Hepatocyte (in vitro differentiated cells): ENCODE results near the gene AGAP1.

Experiments used
- CTCF ChIP-seq: fragments of 200-600 bp; sonication (generic); IDR thresholded peaks from 2 replicates; pipeline ENCODE4 v1.5.1; 2016; ENCODE audit warnings: antibody characterized with exemption, mild to moderate bottlenecking; ENCODE audit not compliant: poor library complexity
- EZH2 ChIP-seq: fragments of 200-600 bp; sonication (generic); IDR thresholded peaks from 2 replicates; pipeline ENCODE4 v1.6.1; 2016; ENCODE audit warnings: antibody characterized with exemption, mild to moderate bottlenecking, borderline replicate concordance

GRCh38 chr2:235567842-235568241, 74.0 kb downstream of the AGAP1 start:
- TF ChIP-seq CTCF: no peak
- no peak for TF ChIP-seq EZH2
